ENCODE data around the gene INTS6L. TPM values are rescaled to one million over a fixed set of nuclear protein-coding genes. Genes with fewer than 3 reads are reported as not detected.

The INTS6L gene
- total RNA-seq, 6 experiments from 2014 or later = 0.37 to 2.0 (median 1.1) TPM

GRCh38 chrX:135520022-135520552, 373 bp upstream of the INTS6L start:
- TF ChIP-seq POLR2A (IDR thresholded peaks at IDR 0.05) (no peak), CTCF (IDR thresholded peaks at IDR 0.05) (no peak)
- intact Hi-C loops (cut with DNase I) = no loop called here
- H3K36me3 ChIP-seq = no peaks in the 10 kb centered on the region
- H3K27ac ChIP-seq = peak overlapping the region; percentile 14 to 63 (median 25)
- peak overlapping the region in 1 of 3 donors; percentile 31 for H3K4me3 ChIP-seq
- DNase-seq = no peak
- no peaks in the 10 kb centered on the region for H3K9me3 ChIP-seq
- WGBS (ENCODE audit: insufficient coverage, low coverage, low lambda C conversion rate, missing lambda C conversion rate) = 23% methylated on average over 12 of the region's 12 CpGs
- H3K4me1 ChIP-seq = no peaks in the 10 kb centered on the region
- peaks cover 0 to 10% of the 10 kb centered on the region in 2 donors for H3K27me3 ChIP-seq
- ATAC-seq = no peak

GRCh38 chrX:135521405-135522131, 1.1 kb downstream of the INTS6L start:
- TF ChIP-seq POLR2A (IDR thresholded peaks at IDR 0.05) (peak; percentile 33), CTCF (IDR thresholded peaks at IDR 0.05) (no peak)
- no peaks in the 10 kb centered on the region for H3K4me1 ChIP-seq
- H3K27me3 ChIP-seq = peaks cover 0 to 10% of the 10 kb centered on the region in 2 donors
- H3K27ac ChIP-seq = peak overlapping the region; percentile 63 to 74 (median 64)
- ATAC-seq (peak; percentile 85 to 91 (median 90)), DNase-seq (peak; percentile 62 to 84 (median 80))
- peak overlapping the region; percentile 31 to 42 (median 36) for H3K4me3 ChIP-seq
- H3K36me3 ChIP-seq = no peaks in the 10 kb centered on the region
- WGBS (ENCODE audit: insufficient coverage, low coverage, low lambda C conversion rate, missing lambda C conversion rate) = 31% methylated on average over 39 of the region's 73 CpGs
- intact Hi-C loops (cut with DNase I) = no loop called here
- H3K9me3 ChIP-seq = no peaks in the 10 kb centered on the region

GRCh38 chrX:135522132-135522530, 1.7 kb downstream of the INTS6L start:
- intact Hi-C loops (cut with DNase I) = no loop called here
- H3K9me3 ChIP-seq = no peaks in the 10 kb centered on the region
- peak overlapping the region in 2 of 3 donors; percentile 13 to 52 for H3K27ac ChIP-seq
- ATAC-seq (no peak), DNase-seq (no peak)
- no peaks in the 10 kb centered on the region for H3K4me1 ChIP-seq
- WGBS (ENCODE audit: insufficient coverage, low coverage, low lambda C conversion rate, missing lambda C conversion rate) = 27% methylated on average over 9 of the region's 9 CpGs
- TF ChIP-seq POLR2A (IDR thresholded peaks at IDR 0.05) (no peak), CTCF (IDR thresholded peaks at IDR 0.05) (no peak)
- H3K27me3 ChIP-seq = peaks cover 0 to 10% of the 10 kb centered on the region in 2 donors
- peak overlapping the region in 2 of 3 donors; percentile 15 to 42 for H3K4me3 ChIP-seq
- H3K36me3 ChIP-seq = no peaks in the 10 kb centered on the region

GRCh38 chrX:135522878-135523693, 2.6 kb downstream of the INTS6L start:
- H3K4me3 ChIP-seq = no peak overlapping the region
- DNase-seq (no peak), ATAC-seq (no peak)
- H3K36me3 ChIP-seq = no peaks in the 10 kb centered on the region
- H3K4me1 ChIP-seq = no peaks in the 10 kb centered on the region
- no peaks in the 10 kb centered on the region for H3K9me3 ChIP-seq
- peaks cover 0 to 10% of the 10 kb centered on the region in 2 donors for H3K27me3 ChIP-seq
- 53% methylated on average over 19 of the region's 20 CpGs for WGBS (ENCODE audit: insufficient coverage, low coverage, low lambda C conversion rate, missing lambda C conversion rate)
- intact Hi-C loops (cut with DNase I) = no loop called here
- no peak overlapping the region for H3K27ac ChIP-seq
- TF ChIP-seq POLR2A (IDR thresholded peaks at IDR 0.05) (no peak), CTCF (IDR thresholded peaks at IDR 0.05) (no peak)
